B cell (primary cell): ENCODE data around the gene CST7. TPM values are rescaled to one million over a fixed set of nuclear protein-coding genes. Genes with fewer than 3 reads are reported as not detected.

ENCODE experiments used
- ATAC-seq: fragments of 200-7000 bp; cut with Tn5 transposase; one replicate; pipeline ENCODE4 v1.10.0; 2021; ENCODE audit warnings: low read depth, mild to moderate bottlenecking, moderate number of reproducible peaks, moderate library complexity
- CTCF ChIA-PET: fragments of 350-600 bp; sonication (Branson Sonifier 250); formaldehyde crosslinking; loops from one replicate; lab custom pipeline; 2021; ENCODE audit warnings: antibody characterized with exemption, inconsistent platforms; lab: Charles Lee
- POLR2A ChIA-PET: fragments of 350-600 bp; sonication (Branson Sonifier 250); formaldehyde crosslinking; loops from one replicate; lab custom pipeline; 2021; ENCODE audit warnings: antibody characterized with exemption; lab: Charles Lee
- DNase-seq: peaks from one replicate; pipeline ENCODE4 v3.0.0; 2013
- H2AFZ ChIP-seq: 2 replicates; pipeline ENCODE4 v1.6.1; 2012; ENCODE audit warnings: mild to moderate bottlenecking, low read depth, low read length; ENCODE audit not compliant: insufficient read depth, poor library complexity, severe bottlenecking
- H3K27ac ChIP-seq, 2 donors: 1 replicate in 1 of 2; 2 replicates in 1 of 2; pipeline ENCODE4 v1.5.1; 2012 to 2013; ENCODE audit warnings: low read length in 2 of 2, mild to moderate bottlenecking in 2 of 2, moderate library complexity in 1 of 2
- H3K27me3 ChIP-seq, 4 experiments: fragments of 200-600 bp in 1 of 4; sonication (generic) in 1 of 4; replicated peaks in 1 of 4; 1 replicate in 2 of 4; 2 replicates in 2 of 4; pipeline versions ENCODE4 v1.6.1 to v1.7.0; 2013 to 2016; ENCODE audit warnings: low read length in 3 of 4, mild to moderate bottlenecking in 2 of 4, mixed read lengths in 1 of 4, moderate library complexity in 1 of 4; ENCODE audit not compliant: insufficient read depth in 4 of 4, control insufficient read depth in 3 of 4; ENCODE audit errors: control extremely low read depth in 1 of 4
- H3K36me3 ChIP-seq, 2 experiments: replicated peaks in 1 of 2; 1 replicate in 1 of 2; 2 replicates in 1 of 2; pipeline versions ENCODE4 v1.6.1 to v1.7.1; 2013; ENCODE audit warnings: low read length in 1 of 2; ENCODE audit not compliant: insufficient read depth in 2 of 2, control insufficient read depth in 1 of 2; ENCODE audit errors: control extremely low read depth in 1 of 2, extremely low read depth in 1 of 2
- H3K4me1 ChIP-seq, 2 donors: fragments of 200-600 bp in 1 of 2; sonication (generic) in 1 of 2; 1 replicate in 1 of 2; 2 replicates in 1 of 2; pipeline versions ENCODE4 v1.5.1 to v1.6.1; 2013 to 2017; ENCODE audit warnings: low read length in 2 of 2; ENCODE audit not compliant: control insufficient read depth in 2 of 2, insufficient read depth in 2 of 2
- H3K4me2 ChIP-seq: replicated peaks from 2 replicates; pipeline ENCODE3; 2012; ENCODE audit warnings: mild to moderate bottlenecking, low read depth, low read length; ENCODE audit not compliant: poor library complexity, severe bottlenecking
- H3K4me3 ChIP-seq, 5 experiments: fragments of 200-600 bp in 1 of 5; sonication (generic) in 1 of 5; 1 replicate in 3 of 5; 2 replicates in 2 of 5; pipeline versions ENCODE4 v1.5.1 to v1.7.0; 2011 to 2016; ENCODE audit warnings: low read length in 4 of 5, mild to moderate bottlenecking in 4 of 5, low read depth in 2 of 5, control low read depth in 1 of 5, moderate library complexity in 1 of 5; ENCODE audit not compliant: insufficient read depth in 1 of 5; ENCODE audit errors: control extremely low read depth in 1 of 5, extremely low read depth in 1 of 5
- H3K79me2 ChIP-seq: fragments of 200-600 bp; sonication (generic); one replicate; pipeline ENCODE4 v1.6.0; 2016; ENCODE audit warnings: low read length; ENCODE audit not compliant: control insufficient read depth, insufficient read depth
- H3K9ac ChIP-seq: fragments of 200-600 bp; sonication (generic); 2 replicates; pipeline ENCODE4 v1.6.1; 2017; ENCODE audit warnings: mild to moderate bottlenecking, low read length, moderate library complexity
- H3K9me3 ChIP-seq, 3 donors: one replicate each; pipeline versions ENCODE4 v1.6.1 to v1.7.1; 2013; ENCODE audit warnings: low read length in 2 of 3; ENCODE audit not compliant: control insufficient read depth in 2 of 3, insufficient read depth in 1 of 3; ENCODE audit errors: control extremely low read depth in 1 of 3
- H4K20me1 ChIP-seq: 2 replicates; pipeline ENCODE4 v1.6.0; 2012; ENCODE audit warnings: mild to moderate bottlenecking, low read length; ENCODE audit not compliant: insufficient read depth, control insufficient read depth, poor library complexity, severe bottlenecking
- H3K27ac Mint-ChIP-seq: one replicate; pipeline ENCODE4 v1.8.0; 2021; ENCODE audit warnings: mixed read lengths
- H3K27me3 Mint-ChIP-seq: one replicate; pipeline ENCODE4 v1.8.0; 2021; ENCODE audit warnings: mixed read lengths
- H3K4me1 Mint-ChIP-seq: one replicate; pipeline ENCODE4 v1.8.0; 2021; ENCODE audit warnings: mixed read lengths
- H3K4me3 Mint-ChIP-seq: one replicate; pipeline ENCODE4 v1.8.0; 2021; ENCODE audit warnings: mixed read lengths
- H3K9me3 Mint-ChIP-seq: one replicate; pipeline ENCODE4 v1.8.0; 2022; ENCODE audit warnings: mixed read lengths; ENCODE audit not compliant: insufficient read depth
- EZH2 ChIP-seq: IDR thresholded peaks from 2 replicates; pipeline ENCODE4 v1.6.1; 2012; ENCODE audit warnings: borderline replicate concordance, low read depth, mild to moderate bottlenecking, moderate library complexity, low read length; ENCODE audit not compliant: insufficient read depth, poor library complexity, severe bottlenecking
- WGBS: methylation state at CpG from one replicate; pipeline ENCODE4 v1.1.5; 2013; ENCODE audit warnings: missing lambda C conversion rate; ENCODE audit not compliant: insufficient coverage; 5-methylcytosine and 5-hydroxymethylcytosine counted together
- intact Hi-C: fragments of 100-400 bp; cut with micrococcal nuclease; formaldehyde crosslinking; loops from one replicate; pipeline ENCODE4 v1.10.0; 2022
- polyA plus RNA-seq: library from polyadenylated mRNA; depleted of rRNA; stranded (reverse); fragments of >200 nt; gene quantifications from 2 replicates; pipeline ENCODE4 v1.2.3, GENCODE V29; 2012
- total RNA-seq, 2 donors: library from RNA; stranded (reverse); fragments of 120-200 nt in 1 of 2; gene quantifications; 1 replicate in 1 of 2; 2 replicates in 1 of 2; pipeline versions ENCODE4 v1.2.3 to v1.2.4, GENCODE V29; 2013 to 2022
- TF ChIP-seq, protein P1 (sequence below): fragments of 200-600 bp; IDR thresholded peaks from one replicate; pipeline ENCODE4 v1.8.0; 2022; ENCODE audit warnings: antibody characterized with exemption, mild to moderate bottlenecking

CST7 gene
- total and polyA plus RNA-seq, 2 donors (not counting 1 experiment from before 2014, with no cell fraction given), result 0.94 to 3.4 TPM

DNA sequence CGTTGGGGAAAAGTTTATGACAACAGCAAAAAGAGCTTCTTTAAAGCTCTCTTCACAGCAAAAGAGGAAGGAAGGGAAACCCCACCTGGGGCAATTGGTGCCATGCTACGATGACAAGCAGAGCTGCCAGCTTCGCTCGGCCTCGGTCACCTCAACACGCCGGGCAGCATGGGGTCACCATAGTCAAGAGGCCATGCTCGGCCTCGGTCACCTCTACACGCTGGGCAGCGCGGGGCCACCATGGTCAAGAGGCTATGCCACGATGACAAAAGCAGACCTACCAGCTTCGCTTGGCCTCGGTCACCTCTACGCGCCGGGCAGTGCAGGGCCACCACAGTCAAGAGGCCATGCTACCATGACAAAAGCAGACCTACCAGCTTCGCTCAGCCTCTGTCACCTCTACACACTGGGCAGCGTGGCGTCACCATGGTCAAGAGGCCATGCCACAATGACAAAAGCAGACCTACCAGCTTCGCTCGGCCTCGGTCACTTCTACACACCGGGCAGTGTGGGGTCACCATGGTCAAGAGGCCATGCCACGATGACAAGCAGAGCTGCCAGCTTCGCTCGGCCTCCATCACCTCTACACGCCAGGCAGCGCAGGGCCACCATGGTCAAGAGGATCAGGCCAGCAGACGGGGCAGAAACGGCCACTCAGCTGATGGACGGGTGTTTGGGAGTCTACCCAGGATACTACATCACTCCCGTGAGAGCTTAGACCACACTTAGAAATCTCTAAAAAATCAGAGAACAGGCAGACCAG is 31.4 kb downstream of the CST7 start:
- H3K9me3 Mint-ChIP-seq, result peaks cover 8% of the 10 kb centered on the region
- H3K9ac ChIP-seq, result no peak overlapping the region
- 86% methylated on average over 32 of the region's 34 CpGs for WGBS
- no peak overlapping the region for H3K4me2 ChIP-seq
- H3K27ac Mint-ChIP-seq, result no peak overlapping the region
- DNase-seq, result no peak
- H2AFZ ChIP-seq, result no peak overlapping the region
- no peak for ATAC-seq
- H3K4me3 Mint-ChIP-seq, result no peak overlapping the region
- peaks cover 0 to 9% of the 10 kb centered on the region in 2 donors for H3K4me1 ChIP-seq
- H3K9me3 ChIP-seq, result peaks cover 1 to 18% (median 5%) of the 10 kb centered on the region in 3 donors
- H3K27me3 Mint-ChIP-seq, result no peaks in the 10 kb centered on the region
- H3K4me1 Mint-ChIP-seq, result peaks cover 6% of the 10 kb centered on the region
- CTCF ChIA-PET, result no interaction called here
- H4K20me1 ChIP-seq, result no peaks in the 10 kb centered on the region
- no peak overlapping the region for H3K4me3 ChIP-seq
- H3K27me3 ChIP-seq, result no peaks in the 10 kb centered on the region
- intact Hi-C loops, result no loop called here
- peaks cover 25% of the 10 kb centered on the region for H3K79me2 ChIP-seq
- H3K27ac ChIP-seq, result no peak overlapping the region
- TF ChIP-seq, protein P1, sequence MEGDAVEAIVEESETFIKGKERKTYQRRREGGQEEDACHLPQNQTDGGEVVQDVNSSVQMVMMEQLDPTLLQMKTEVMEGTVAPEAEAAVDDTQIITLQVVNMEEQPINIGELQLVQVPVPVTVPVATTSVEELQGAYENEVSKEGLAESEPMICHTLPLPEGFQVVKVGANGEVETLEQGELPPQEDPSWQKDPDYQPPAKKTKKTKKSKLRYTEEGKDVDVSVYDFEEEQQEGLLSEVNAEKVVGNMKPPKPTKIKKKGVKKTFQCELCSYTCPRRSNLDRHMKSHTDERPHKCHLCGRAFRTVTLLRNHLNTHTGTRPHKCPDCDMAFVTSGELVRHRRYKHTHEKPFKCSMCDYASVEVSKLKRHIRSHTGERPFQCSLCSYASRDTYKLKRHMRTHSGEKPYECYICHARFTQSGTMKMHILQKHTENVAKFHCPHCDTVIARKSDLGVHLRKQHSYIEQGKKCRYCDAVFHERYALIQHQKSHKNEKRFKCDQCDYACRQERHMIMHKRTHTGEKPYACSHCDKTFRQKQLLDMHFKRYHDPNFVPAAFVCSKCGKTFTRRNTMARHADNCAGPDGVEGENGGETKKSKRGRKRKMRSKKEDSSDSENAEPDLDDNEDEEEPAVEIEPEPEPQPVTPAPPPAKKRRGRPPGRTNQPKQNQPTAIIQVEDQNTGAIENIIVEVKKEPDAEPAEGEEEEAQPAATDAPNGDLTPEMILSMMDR, result no peak
- no peak for TF ChIP-seq EZH2
- POLR2A ChIA-PET, result no interaction called here
- peaks cover 10 to 40% of the 10 kb centered on the region in 2 experiments for H3K36me3 ChIP-seq

DNA sequence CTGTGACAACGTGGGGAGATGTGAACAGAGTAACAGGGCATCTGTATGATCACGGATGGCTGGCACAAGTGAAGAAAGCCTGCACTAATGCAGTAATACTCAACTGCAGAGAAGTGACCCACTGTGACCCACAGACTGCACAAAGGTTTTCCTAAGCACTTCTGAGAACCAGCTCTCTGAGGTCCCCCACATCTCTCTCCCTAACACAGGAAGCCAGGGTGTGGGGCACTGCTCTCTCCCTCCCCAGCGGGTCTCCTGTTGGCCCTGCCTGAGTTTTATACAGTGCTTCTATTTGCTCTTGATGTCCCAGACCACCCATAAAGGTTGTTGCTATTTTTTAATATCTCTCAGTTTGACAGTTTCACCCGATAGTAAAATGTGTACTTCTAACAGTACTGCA is 32.2 kb downstream of the CST7 start:
- no peak for ATAC-seq
- TF ChIP-seq, protein P1, result no peak
- TF ChIP-seq EZH2, result no peak
- Mint-ChIP-seq H3K4me3 (no peak overlapping the region), H3K27me3 (no peaks in the 10 kb centered on the region), H3K27ac (no peak overlapping the region), H3K9me3 (peaks cover 6% of the 10 kb centered on the region), H3K4me1 (peaks cover 8% of the 10 kb centered on the region)
- Histone ChIP-seq H3K27me3 (no peaks in the 10 kb centered on the region), H3K4me3 (no peak overlapping the region), H3K9ac (no peak overlapping the region), H3K4me2 (no peak overlapping the region), H3K79me2 (peaks cover 32% of the 10 kb centered on the region), H3K9me3 (peaks cover 1 to 18% (median 5%) of the 10 kb centered on the region in 3 donors), H2AFZ (no peak overlapping the region), H3K27ac (no peak overlapping the region), H3K36me3 (peaks cover 10 to 40% of the 10 kb centered on the region in 2 experiments), H3K4me1 (peaks cover 0 to 9% of the 10 kb centered on the region in 2 donors), H4K20me1 (no peaks in the 10 kb centered on the region)
- DNase-seq, result no peak
- CTCF ChIA-PET, result interaction anchor here (1.3 kb wide), 1 partner anchor 84 kb away, joined by 3 read pairs; no protein-coding TSS in a partner anchor
- intact Hi-C loops, result no loop called here
- POLR2A ChIA-PET, result no interaction called here
- WGBS, result 73% methylated on average over 3 of the region's 4 CpGs
